ENCODE results near the gene NCOA6.
"Not testable (repeated sequence)": the region's sequence is repeated elsewhere in the genome, so short reads cannot be mapped to it uniquely, and the experiment has no call there.

Gene NCOA6

GRCh38 chr20:34717230-34718095 is 108.0 kb downstream of the NCOA6 start:
- no peak for DNase-seq

DNA sequence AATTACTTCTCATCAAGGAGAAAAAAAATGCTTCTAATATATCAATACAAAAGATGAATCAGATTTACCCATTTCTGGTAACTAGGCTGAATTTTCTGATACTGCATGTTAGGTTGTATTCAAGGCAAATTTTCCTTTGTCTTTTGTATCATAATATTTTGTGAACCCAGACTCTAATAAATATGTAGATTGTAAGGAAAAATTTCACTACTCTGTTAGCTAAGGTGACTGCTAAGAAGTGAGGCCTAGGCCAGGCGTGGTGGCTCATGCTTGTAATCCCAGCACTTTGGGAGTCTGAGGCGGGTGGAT is 108.6 kb downstream of the NCOA6 start:
- no peak for DNase-seq

DNA sequence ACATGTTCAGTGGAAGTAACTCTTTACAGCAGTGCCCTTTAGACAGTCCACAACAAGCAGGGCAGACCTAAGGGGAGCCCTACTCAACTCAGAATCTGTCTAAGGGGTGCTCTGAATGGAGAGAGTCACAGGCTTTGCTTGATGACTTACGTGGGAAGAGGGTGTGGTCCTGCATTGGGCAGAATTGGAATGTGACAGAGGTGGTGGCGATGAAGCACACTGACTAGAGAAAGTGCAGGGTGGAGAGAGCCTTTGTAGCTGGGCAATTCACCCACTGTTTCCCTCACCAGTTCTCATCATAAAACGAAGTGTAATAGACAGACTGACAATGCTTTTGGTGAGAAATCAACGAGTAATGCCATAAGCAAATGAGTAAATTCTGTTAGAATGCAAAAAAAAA is 110.1 kb downstream of the NCOA6 start:
- DNase-seq = no peak

DNA sequence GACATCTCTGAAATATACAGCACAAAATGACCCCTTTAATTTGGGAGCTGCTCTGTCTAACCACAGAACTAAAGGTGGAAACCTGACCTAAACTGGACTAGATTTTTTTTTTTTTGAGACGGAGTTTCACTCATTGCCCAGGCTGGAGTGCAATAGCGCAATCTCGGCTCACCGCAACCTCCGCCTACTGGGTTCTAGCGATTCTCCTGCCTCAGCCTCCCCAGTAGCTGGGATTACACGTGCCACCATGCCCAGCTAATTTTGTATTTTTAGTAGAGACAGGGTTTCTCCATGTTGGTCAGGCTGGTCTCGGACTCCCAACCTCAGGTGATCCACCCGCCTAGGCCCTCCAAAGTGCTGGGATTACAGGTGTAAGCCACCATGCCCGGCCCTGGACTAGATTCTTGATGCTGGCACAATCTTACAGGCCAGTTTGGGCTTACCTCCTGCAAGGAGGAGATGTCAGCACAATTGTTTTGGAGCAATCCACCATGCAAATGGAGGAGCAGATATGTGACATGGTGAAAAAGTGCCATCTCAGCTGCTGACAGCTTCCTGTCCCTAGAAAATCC is 111.4 kb downstream of the NCOA6 start:
- DNase-seq = not testable (repeated sequence)

DNA sequence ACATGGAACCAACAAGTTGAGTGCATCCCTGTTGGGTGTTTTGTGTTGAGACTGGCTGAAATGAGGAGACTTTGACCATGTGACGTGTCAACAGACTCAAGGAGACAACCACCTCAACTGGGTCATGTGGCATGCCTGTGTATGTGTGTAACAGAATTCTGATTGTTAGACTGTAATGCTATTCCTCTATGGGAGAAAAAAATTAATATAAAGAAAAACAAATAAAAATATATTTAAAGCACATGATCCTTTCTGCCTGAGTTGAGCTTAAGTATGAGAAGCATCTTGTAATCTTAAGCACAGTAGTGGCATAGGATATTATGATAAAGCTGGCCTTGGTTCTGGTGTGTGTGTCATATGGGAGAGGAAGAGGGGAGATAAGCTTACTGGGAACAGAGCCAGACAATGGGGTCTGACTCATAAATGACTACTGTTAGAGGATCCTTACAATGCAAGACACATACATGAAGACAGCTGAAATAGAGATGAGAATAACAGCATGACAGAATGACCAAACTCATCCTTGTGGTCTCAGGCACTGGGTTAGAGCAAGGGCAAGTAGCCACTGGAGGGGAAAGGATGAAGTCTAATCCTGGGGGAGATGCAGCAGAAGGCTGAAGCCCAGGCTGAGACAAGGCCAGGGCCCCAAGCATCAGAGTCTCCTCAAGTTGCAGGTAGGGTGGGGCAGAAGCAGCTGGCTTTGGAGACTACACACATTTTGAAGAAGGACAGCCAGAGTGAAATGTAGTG is 112.1 kb downstream of the NCOA6 start:
- DNase-seq = no peak

GRCh38 chr20:34712525-34713192 is 112.8 kb downstream of the NCOA6 start:
- no peak for DNase-seq

DNA sequence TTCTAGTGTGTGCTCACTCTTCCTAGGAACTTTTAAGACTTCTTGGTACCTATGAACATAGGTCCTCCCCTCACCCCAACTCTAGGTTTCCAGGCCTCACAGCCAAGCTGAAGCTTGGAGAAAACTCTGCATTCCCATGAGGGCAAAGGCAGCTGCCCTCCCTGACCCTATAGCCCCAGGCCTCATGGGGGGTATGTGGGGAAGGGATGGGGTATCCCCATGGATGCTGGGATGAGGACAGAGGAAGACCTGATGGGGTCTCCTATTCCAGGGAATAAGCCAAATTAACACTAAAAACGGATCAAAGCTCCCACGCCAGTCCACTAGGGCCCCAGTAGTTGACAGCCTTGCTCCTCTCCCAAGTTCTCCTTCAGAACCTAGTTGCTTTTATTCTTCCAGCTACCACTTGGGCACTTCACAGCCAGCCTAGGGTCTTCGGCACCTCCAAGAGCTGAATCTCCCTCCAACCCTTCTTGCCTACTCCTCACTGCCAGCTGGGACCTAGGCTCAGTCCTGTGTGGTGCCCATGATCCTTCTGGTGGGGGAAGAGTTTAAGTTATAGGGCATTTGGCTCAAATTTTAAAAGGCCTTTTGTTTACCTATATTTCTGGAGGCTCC is 113.5 kb downstream of the NCOA6 start:
- DNase-seq = no peak

- no peak for DNase-seq
These were observed 114.4 kb downstream of the NCOA6 start for GRCh38 chr20:34710861-34711574.

- no peak for DNase-seq
These were observed 114.9 kb downstream of the NCOA6 start for GRCh38 chr20:34710568-34710839.

DNA sequence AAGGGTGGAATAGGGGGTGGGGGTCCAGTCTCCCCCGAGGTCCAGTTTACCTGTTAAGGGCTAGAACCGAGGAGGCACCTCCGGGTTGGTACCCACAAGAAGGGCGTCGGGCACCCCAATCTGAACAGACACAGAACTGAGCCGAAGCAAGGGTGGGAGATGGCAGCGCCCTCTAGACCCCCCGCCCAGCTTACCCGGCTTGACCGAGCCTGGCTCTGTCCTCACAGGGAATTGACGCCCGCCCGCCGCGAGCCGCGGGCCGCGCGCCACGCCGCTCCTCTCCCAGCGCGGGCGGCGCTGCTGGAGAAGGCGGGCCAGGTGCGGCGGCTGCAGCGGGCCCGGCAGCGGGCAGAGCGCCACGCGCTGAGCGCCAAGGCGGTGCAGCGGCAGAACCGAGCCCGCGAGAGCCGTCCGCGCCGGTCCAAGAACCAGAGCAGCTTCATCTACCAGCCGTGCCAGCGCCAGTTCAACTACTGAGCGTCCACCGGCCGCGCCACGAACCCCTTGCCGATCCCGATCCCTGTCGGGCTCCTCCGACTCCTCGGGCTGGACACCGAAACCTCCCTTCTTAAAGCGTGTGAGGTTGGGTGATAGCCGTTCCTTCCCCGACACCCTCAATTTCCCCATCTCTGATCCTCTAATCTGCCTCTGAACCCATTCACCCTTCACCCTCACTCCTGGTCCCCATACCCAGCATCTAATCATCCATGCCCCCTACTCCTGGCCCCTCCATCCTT is 115.5 kb downstream of the NCOA6 start:
- DNase-seq = peak; percentile 89

DNA sequence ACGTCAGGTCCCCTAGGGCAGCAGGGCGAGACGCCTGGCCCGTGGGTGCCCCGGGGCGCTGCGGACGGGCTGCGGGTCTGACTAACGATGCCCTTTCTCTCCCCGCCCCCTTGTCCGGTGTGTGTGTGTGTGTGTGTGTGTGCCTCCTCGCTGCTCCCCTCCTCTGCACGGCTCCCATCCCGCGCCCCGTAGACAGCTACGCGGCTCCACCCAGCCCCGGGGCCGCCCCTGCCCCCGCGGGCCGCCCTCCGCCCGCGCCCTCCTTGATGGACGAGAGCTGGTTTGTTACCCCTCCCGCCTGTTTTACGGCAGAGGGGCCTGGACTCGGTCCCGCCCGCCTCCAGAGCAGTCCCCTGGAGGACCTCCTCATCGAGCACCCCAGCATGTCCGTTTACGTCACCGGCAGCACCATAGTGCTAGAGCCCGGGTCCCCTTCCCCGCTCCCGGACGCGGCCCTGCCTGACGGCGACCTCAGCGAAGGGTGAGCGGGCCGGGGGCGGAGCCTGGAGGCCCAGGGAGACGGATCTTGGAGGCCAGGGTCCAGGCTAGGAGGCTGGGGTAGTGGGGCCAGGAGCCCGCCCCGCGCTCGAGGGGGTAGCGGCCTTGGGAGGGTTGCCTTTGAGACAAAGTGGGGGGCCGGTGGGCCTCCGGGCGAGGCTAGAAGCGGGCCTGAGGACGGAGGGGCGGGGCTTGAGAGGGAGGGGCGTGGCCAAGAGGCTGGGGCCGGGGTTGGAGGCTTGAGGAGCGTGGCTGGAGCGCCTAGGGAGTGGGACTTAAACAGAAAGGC is 116.2 kb downstream of the NCOA6 start:
- DNase-seq = peak; percentile 84

DNA sequence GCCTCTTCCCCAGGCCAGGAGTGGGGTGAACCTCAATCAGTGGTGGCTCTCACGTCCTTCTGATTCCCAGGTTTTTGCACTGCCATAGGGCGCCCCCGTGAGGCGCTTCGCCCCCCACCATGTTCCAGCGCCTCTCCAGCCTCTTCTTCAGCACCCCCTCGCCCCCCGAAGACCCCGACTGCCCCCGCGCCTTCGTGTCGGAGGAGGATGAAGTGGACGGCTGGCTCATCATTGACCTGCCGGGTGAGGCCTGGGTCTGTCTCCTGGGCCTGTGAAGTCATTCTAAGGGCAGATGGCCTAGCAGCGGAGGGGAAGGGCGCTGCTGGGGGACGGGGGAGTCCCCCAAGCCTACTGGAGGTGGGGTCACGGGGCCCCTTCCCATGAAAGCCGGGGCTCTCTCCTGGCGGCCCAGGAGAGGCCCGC is 116.8 kb downstream of the NCOA6 start:
- DNase-seq = peak; percentile 53

- no peak for DNase-seq
These were observed 118.3 kb downstream of the NCOA6 start for GRCh38 chr20:34706912-34707784.

- DNase-seq = no peak
These were observed 119.1 kb downstream of the NCOA6 start for GRCh38 chr20:34706302-34706875.

- peak; percentile 51 for DNase-seq
These were observed 119.8 kb downstream of the NCOA6 start for GRCh38 chr20:34705397-34706301.

- DNase-seq = no peak
These were observed 120.4 kb downstream of the NCOA6 start for GRCh38 chr20:34705008-34705396.

- DNase-seq = peak; percentile 93
These were observed 121.1 kb downstream of the NCOA6 start, which contains the start of gene TP53INP2 for GRCh38 chr20:34704177-34705007. TSS of gene TP53INP2 (plus strand) at chr20:34704344. CDS start at chr20:34708740, 4,396 bp downstream.
